Loucy (cell line): Measurements from ENCODE around the gene TMEM184A.

Experiments
- H2AFZ ChIP-seq: fragments of 200-600 bp; sonication (generic); 2 replicates; pipeline ENCODE4 v1.6.0; 2016; ENCODE audit warnings: antibody characterized with exemption, mild to moderate bottlenecking, low read length, moderate library complexity
- H3F3A ChIP-seq: fragments of 200-600 bp; 2 replicates; pipeline ENCODE4 v1.6.0; 2016; ENCODE audit warnings: antibody characterized with exemption, low read depth, mild to moderate bottlenecking
- H3K27me3 ChIP-seq: fragments of 200-600 bp; sonication (generic); 2 replicates; pipeline ENCODE4 v1.6.1; 2014; ENCODE audit warnings: low read length, mild to moderate bottlenecking; ENCODE audit not compliant: insufficient read depth, poor library complexity, severe bottlenecking
- H3K36me3 ChIP-seq: fragments of 200-600 bp; sonication (generic); 2 replicates; pipeline ENCODE4 v1.6.1; 2016; ENCODE audit warnings: low read length; ENCODE audit not compliant: insufficient read depth
- H3K4me1 ChIP-seq: fragments of 200-600 bp; sonication (generic); 2 replicates; pipeline ENCODE4 v1.5.1; 2014; ENCODE audit warnings: low read length, mild to moderate bottlenecking; ENCODE audit not compliant: insufficient read depth, poor library complexity, severe bottlenecking
- H3K4me2 ChIP-seq: fragments of 200-600 bp; sonication (generic); 2 replicates; pipeline ENCODE4 v1.6.0; 2014; ENCODE audit warnings: antibody characterized with exemption, low read length, low read depth, mild to moderate bottlenecking; ENCODE audit not compliant: poor library complexity, severe bottlenecking
- H3K4me3 ChIP-seq: fragments of 200-600 bp; sonication (generic); 2 replicates; pipeline ENCODE4 v1.5.1; 2014; ENCODE audit warnings: low read length, mild to moderate bottlenecking, mixed read lengths; ENCODE audit not compliant: poor library complexity, severe bottlenecking
- H3K79me2 ChIP-seq: fragments of 200-600 bp; sonication (generic); 2 replicates; pipeline ENCODE4 v1.6.1; 2014; ENCODE audit warnings: low read length; ENCODE audit not compliant: insufficient read depth
- H3K9ac ChIP-seq: fragments of 200-600 bp; sonication (generic); 2 replicates; pipeline ENCODE4 v1.6.0; 2014; ENCODE audit warnings: mild to moderate bottlenecking, low read depth, low read length, moderate library complexity; ENCODE audit not compliant: poor library complexity, severe bottlenecking
- H3K9me2 ChIP-seq: fragments of 200-600 bp; sonication (generic); replicated peaks from 2 replicates; pipeline ENCODE4 v1.6.1; 2016; ENCODE audit warnings: low read depth, low read length, mixed read lengths
- H3K9me3 ChIP-seq: fragments of 200-600 bp; sonication (generic); 2 replicates; pipeline ENCODE4 v1.6.1; 2014; ENCODE audit warnings: mild to moderate bottlenecking, antibody characterized with exemption, low read length, low read depth; ENCODE audit not compliant: insufficient read depth
- H4K20me1 ChIP-seq: fragments of 200-600 bp; sonication (generic); 2 replicates; pipeline ENCODE4 v1.6.0; 2014; ENCODE audit warnings: antibody characterized with exemption, low read length, mild to moderate bottlenecking; ENCODE audit not compliant: insufficient read depth, poor library complexity, severe bottlenecking
- EZH2phosphoT487 ChIP-seq: fragments of 200-600 bp; IDR thresholded peaks from 2 replicates; pipeline ENCODE4 v1.6.1; 2018; ENCODE audit warnings: antibody characterized with exemption, mild to moderate bottlenecking, moderate library complexity, borderline replicate concordance
- TF ChIP-seq, protein P1 (sequence below): fragments of 200-600 bp; sonication (generic); conservative IDR thresholded peaks from 2 replicates; pipeline ENCODE4 v1.5.1; 2014; ENCODE audit warnings: mild to moderate bottlenecking, antibody characterized with exemption, low read length

The TMEM184A gene

DNA sequence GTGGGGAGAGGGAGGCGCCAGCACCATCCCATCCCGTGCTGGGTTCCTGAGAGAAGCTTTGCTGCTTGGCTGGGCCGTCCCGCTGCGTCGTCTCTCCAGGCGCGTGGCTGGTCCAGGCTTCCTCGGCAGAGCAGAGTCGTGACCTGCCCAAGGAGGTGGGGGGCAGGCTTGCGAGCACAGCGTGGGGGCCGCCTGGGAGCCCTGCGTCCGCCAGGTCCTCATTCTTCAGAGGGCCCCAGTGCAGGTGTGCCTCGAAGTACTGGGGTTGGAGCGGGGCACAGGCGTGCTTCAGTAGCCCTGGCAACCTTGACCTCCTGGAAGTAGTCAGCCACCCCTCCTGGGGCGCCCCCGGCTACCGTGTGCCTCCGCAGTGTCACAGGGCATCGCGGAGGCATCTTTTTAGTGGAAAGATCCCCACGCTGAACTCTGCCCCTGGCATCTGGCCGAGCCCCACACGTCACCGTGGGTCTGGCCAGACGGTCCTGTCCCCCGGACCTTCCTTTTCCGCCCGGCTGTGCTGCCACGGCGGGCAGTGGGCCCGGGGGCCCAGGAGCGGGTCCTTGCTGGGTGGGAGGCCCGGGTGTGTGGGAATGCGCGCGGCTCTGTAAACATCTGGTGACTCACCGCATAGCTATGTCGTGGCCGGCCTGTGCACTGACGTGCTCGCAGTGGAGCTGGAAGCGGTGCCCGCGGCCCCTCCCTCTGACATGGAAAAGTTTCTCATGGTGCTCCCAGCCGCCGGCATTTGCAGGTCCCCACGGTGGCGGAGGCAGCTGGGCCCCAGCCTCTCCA, 19.1 kb downstream of the TMEM184A start:
- H3K36me3 ChIP-seq = peaks cover 45% of the 10 kb centered on the region; the same call in 1 of the 2 replicates
- H2AFZ ChIP-seq = no peak overlapping the region
- H3F3A ChIP-seq = no peaks in the 10 kb centered on the region
- no peak for TF ChIP-seq EZH2phosphoT487
- TF ChIP-seq, protein P1, sequence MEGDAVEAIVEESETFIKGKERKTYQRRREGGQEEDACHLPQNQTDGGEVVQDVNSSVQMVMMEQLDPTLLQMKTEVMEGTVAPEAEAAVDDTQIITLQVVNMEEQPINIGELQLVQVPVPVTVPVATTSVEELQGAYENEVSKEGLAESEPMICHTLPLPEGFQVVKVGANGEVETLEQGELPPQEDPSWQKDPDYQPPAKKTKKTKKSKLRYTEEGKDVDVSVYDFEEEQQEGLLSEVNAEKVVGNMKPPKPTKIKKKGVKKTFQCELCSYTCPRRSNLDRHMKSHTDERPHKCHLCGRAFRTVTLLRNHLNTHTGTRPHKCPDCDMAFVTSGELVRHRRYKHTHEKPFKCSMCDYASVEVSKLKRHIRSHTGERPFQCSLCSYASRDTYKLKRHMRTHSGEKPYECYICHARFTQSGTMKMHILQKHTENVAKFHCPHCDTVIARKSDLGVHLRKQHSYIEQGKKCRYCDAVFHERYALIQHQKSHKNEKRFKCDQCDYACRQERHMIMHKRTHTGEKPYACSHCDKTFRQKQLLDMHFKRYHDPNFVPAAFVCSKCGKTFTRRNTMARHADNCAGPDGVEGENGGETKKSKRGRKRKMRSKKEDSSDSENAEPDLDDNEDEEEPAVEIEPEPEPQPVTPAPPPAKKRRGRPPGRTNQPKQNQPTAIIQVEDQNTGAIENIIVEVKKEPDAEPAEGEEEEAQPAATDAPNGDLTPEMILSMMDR = no peak
- no peak overlapping the region for H3K4me3 ChIP-seq
- no peak overlapping the region for H3K9ac ChIP-seq
- peaks cover 80% of the 10 kb centered on the region for H3K79me2 ChIP-seq
- no peaks in the 10 kb centered on the region for H3K27me3 ChIP-seq
- H3K9me3 ChIP-seq = no peaks in the 10 kb centered on the region
- H3K4me2 ChIP-seq = no peak overlapping the region
- no peaks in the 10 kb centered on the region for H3K9me2 ChIP-seq
- peaks cover 81% of the 10 kb centered on the region for H4K20me1 ChIP-seq
- peaks cover 21% of the 10 kb centered on the region for H3K4me1 ChIP-seq

DNA sequence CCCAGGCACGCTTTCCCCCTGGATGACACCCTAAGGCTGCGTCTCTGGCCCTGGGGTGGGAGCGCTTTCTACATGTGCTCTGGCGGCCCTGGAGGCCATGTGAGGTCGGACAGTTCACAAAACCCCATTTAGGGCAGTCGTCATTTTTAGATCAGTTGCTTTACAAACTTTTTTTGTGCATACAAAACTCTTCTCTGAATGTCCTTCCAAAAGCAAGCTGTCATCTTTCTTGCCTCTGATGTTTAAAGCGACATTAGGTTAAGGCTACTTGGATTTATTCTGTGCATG, 19.6 kb downstream of the TMEM184A start:
- H4K20me1 ChIP-seq = peaks cover 86% of the 10 kb centered on the region
- H3K36me3 ChIP-seq = peaks cover 39% of the 10 kb centered on the region; the same call in 1 of the 2 replicates
- H3K4me2 ChIP-seq = no peak overlapping the region
- no peaks in the 10 kb centered on the region for H3K9me2 ChIP-seq
- H3K9me3 ChIP-seq = no peaks in the 10 kb centered on the region
- no peak overlapping the region for H3K4me3 ChIP-seq
- no peak overlapping the region for H3K9ac ChIP-seq
- H3K4me1 ChIP-seq = peaks cover 25% of the 10 kb centered on the region
- no peaks in the 10 kb centered on the region for H3K27me3 ChIP-seq
- TF ChIP-seq, protein P1 = no peak
- TF ChIP-seq EZH2phosphoT487 = no peak
- H2AFZ ChIP-seq = no peak overlapping the region
- no peaks in the 10 kb centered on the region for H3F3A ChIP-seq
- H3K79me2 ChIP-seq = peaks cover 85% of the 10 kb centered on the region

DNA sequence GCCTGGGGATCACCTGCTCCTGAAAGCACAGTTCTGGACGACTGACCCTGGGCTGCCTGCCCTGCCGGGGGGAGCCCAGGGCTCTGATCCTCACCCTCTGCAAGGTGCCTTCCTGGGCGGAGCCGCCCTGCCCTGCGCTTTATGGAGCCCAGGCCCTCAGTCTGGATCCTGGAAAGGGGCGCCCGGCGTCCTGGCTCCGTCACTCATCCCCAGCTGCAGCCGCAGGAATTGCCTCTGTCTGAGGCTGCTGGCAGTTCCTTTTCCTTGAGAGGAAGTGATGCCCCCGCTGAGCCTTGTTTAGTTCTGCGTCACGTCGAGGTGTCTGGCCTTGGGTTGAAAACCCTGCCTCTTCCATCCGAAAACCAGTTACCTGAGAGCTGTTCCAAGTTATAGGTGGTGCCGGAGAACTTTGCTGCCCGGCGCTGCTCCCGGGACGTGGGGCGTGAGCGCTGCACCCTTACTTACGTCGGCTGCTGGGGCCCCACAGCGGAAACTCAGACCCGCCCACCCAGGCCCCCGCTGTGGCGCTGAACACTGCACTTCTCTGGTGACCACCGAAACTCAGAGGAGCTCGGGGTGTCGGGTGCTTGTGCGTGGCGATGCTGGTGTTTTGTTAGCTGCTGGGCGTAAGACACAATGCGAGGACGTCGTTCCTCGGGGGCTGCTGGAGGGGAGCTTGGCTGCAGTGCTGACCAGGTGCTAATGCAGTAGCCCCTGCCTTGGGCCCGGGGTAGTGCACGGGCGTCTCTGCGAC, 20.1 kb downstream of the TMEM184A start:
- Histone ChIP-seq H3K9me3 (no peaks in the 10 kb centered on the region), H3K4me2 (peak overlapping the region; percentile 20), H3K4me1 (peaks cover 26% of the 10 kb centered on the region), H2AFZ (no peak overlapping the region), H3K79me2 (peaks cover 90% of the 10 kb centered on the region), H3K27me3 (no peaks in the 10 kb centered on the region), H3F3A (no peaks in the 10 kb centered on the region), H3K36me3 (peaks cover 34% of the 10 kb centered on the region; the same call in 1 of the 2 replicates), H3K9me2 (no peaks in the 10 kb centered on the region), H3K4me3 (no peak overlapping the region), H4K20me1 (peaks cover 90% of the 10 kb centered on the region), H3K9ac (no peak overlapping the region)
- TF ChIP-seq EZH2phosphoT487 = no peak
- TF ChIP-seq, protein P1 = no peak
